ENCODE measurements around the gene FGA.

FGA gene

DNA sequence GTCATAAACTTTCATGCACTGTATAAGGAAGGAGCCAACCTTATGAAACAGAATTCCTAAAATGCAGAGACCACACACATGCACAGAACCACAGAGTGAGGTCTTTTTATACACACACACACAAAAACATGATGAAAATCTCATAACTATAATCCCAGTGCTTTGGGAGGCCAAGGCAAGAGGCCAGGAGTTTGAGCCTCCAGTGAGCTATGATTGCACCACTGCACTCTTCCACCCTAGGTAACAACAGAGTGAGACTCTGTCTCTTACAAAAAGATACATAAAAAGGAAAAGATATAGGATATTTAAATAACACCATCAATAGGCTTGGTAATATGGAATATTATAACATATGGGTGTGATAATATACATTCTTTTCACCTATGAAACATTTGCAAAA lies 10.6 kb downstream of the FGA start:
- DNase-seq (ENCODE audit: low read depth in 2 of 2) = no peak

DNA sequence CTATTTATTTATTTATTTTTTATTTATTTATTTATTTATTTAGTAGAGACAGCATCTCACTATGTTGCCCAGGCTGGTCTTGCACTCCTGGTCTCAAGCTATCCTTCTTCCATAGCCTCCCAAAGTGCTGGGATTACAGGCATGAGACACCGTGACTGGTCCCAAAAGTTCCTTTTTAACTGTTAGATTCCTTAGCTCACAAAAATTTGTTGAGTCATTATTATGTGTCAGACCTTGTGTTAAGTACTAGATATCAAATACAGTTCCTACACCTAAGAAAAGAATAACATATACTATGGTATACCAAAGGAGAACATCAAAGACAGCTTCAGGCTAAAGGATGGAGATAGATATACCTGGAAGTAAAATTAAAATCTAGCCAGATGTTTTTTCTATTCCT lies 11.6 kb downstream of the FGA start:
- DNase-seq (ENCODE audit: low read depth in 2 of 2) = no peak

DNA sequence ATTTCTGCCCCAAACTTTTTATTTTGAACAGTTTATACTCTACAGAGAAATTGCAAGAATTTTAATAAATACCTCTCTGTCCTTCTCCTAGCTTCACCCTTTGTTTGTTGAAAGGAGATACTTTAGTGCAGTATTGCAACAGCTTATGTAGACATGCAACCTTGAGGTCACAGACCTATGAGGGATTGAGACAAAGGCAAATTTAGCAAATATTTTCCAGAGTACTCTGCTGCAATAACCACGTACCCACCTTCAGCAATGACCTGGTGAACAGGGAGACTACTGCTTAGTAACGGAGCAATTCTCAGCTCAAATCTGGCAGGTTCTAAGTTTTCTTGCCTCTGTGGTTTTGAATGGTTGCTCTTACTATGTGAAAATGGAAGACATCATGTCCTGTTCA lies 13.2 kb downstream of the FGA start:
- DNase-seq (ENCODE audit: low read depth in 2 of 2) = no peak

DNA sequence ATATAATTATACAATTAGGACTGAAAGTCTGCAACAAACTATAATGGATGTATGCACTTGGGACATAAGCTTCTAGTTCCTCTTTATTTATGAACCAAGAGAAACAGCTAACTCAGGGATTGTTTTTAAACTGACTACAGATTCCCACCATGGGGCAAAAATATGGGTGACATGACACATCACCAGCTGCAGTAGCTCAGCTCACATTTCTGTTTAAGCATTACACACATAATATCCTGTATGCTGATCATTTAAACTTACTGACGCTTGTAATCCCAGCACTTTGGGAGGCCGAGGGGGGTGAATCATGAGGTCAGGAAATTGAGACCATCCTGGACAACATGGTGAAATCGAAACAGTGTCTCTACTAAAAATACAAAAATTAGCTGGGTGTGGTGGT lies 16.2 kb downstream of the FGA start:
- no peak for DNase-seq (ENCODE audit: low read depth in 2 of 2)

- DNase-seq (ENCODE audit: low read depth in 2 of 2) = no peak
These were observed 17.2 kb downstream of the FGA start for GRCh38 chr4:154573190-154573870.

GRCh38 chr4:154569584-154569983 lies 21.0 kb downstream of the FGA start:
- DNase-seq (ENCODE audit: low read depth in 2 of 2) = no peak

DNA sequence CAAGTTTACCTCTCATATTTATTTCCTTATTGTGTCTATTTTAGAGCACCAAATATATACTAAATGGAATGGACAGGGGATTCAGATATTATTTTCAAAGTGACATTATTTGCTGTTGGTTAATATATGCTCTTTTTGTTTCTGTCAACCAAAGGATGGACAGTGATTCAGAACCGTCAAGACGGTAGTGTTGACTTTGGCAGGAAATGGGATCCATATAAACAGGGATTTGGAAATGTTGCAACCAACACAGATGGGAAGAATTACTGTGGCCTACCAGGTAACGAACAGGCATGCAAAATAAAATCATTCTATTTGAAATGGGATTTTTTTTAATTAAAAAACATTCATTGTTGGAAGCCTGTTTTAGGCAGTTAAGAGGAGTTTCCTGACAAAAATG lies 21.5 kb downstream of the FGA start:
- DNase-seq (ENCODE audit: low read depth in 2 of 2) = no peak

GRCh38 chr4:154566639-154567204 lies 23.8 kb downstream of the FGA start:
- DNase-seq (ENCODE audit: low read depth in 2 of 2) = no peak

DNA sequence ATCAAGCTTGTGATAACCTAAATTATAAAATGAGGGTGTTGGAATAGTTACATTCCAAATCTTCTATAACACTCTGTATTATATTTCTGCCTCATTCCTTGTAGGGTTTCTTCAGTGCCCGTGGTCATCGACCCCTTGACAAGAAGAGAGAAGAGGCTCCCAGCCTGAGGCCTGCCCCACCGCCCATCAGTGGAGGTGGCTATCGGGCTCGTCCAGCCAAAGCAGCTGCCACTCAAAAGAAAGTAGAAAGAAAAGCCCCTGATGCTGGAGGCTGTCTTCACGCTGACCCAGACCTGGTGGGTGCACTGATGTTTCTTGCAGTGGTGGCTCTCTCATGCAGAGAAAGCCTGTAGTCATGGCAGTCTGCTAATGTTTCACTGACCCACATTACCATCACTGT lies 24.8 kb downstream of the FGA start:
- no peak for DNase-seq (ENCODE audit: low read depth in 2 of 2)

DNA sequence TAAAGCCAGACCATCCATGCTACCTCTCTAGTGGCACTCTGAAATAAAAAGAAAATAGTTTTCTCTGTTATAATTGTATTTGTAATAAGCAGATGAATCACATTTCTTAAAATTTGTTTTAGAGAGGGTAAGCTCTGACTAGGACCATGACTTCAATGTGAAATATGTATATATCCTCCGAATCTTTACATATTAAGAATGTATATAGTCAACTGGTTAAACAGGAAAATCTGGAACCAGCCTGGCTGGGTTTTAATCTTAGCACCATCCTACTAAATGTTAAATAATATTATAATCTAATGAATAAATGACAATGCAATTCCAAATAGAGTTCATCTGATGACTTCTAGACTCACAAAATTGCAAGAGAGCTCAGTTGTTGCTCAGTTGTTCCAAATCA lies 26.2 kb downstream of the FGA start:
- DNase-seq (ENCODE audit: low read depth in 2 of 2) = no peak

- no peak for DNase-seq (ENCODE audit: low read depth in 2 of 2)
These were observed 27.8 kb downstream of the FGA start, which contains the start of gene FGB for GRCh38 chr4:154562697-154563254. Gene FGB (plus strand): TSS chr4:154563011. CDS start chr4:154563019, 8 bp downstream.

- peak in 1 of 2 experiments; percentile 8 for DNase-seq (ENCODE audit: low read depth in 2 of 2)
These were observed 29.7 kb downstream of the FGA start for GRCh38 chr4:154560824-154561231.

DNA sequence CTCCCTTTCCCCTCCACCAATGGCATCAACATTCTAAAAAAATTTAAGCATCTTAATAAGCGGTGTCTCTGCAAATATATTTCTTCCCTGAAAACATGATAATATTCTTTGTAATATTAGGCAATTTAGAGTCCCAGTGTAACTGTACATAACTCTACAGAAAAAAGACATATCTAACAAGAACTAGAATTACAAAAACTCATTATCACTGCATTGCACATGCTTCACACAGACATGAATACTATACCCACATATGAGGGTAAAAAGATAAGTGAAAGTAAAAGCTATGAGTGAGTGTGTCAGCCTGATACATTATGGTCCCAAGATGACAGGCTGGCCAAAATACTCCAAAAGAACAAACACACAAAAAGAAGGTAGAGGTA lies 30.1 kb downstream of the FGA start:
- no peak for DNase-seq (ENCODE audit: low read depth in 2 of 2)

DNA sequence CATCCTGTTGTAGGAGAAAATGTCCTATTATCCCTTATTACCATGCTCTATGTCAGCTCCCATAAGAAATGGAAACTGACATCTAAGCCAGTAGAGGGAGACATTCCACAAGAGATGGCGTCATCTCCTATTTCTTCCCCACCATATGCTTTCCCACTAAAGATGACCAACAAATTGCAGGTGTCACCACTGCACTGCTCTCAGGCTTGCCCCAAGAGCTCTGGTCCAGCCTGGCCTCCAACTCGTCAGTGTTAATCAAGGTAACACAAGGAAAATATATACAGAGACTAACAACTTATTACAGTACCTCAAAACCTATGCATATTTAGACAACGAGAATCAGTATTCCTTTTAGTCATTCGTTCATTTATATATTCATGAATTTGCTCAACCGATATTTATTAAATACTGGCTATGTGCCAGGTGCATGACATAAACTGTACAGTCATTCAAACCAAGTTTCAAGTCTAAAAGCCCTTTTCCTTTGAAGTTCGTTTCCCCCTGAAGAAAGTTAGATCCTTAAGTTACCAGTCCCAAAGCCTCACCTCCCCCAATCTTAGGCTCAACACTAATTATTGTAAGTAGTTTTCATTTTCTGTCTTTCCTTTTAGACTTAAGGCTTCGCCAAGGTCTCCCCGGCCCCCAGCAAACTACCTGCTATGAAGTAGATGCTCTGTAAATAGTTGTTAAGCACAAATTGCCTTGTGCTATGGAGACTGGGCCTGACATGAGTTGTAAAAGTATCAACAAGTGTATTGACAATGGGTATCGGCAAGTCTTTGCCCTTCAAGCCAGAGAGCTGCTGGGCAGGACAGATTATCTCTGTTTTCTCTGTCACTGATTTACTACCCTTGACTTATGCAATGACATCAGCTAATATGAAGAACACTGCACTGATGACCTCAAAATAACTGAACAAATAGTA lies 30.8 kb downstream of the FGA start:
- peak in 1 of 2 experiments; percentile 6 for DNase-seq (ENCODE audit: low read depth in 2 of 2)

DNA sequence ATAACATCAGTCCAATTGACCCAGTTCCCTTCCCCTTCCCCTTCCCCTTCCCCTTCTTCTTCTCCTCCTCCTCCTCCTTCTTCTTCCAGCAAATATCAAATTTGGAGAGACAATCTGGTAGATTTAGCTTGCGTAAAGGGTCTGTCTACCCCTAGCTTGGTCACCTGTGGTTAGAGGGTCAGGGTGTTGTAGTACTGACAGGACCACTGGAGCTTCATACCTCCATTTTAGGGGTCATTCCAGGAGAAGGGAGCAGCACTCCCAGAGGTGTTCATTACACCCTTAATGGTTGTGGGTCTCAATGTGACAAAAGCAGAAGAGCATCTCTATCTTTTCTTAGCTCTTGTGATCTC lies 31.4 kb downstream of the FGA start:
- DNase-seq (ENCODE audit: low read depth in 2 of 2) = no peak

- peak; percentile 52 for DNase-seq (ENCODE audit: low read depth in 2 of 2)
These were observed 38.5 kb downstream of the FGA start for GRCh38 chr4:154551872-154552686.

GRCh38 chr4:154549894-154550790 lies 40.4 kb downstream of the FGA start, which contains the start of gene PLRG1:
Gene PLRG1 (minus strand): TSS chr4:154550400. CDS start chr4:154550308, 92 bp downstream.
- peak; percentile 79 to 80 for DNase-seq (ENCODE audit: low read depth in 2 of 2)

GRCh38 chr4:154545689-154546088 lies 44.9 kb downstream of the FGA start:
- no peak for DNase-seq (ENCODE audit: low read depth in 2 of 2)

DNA sequence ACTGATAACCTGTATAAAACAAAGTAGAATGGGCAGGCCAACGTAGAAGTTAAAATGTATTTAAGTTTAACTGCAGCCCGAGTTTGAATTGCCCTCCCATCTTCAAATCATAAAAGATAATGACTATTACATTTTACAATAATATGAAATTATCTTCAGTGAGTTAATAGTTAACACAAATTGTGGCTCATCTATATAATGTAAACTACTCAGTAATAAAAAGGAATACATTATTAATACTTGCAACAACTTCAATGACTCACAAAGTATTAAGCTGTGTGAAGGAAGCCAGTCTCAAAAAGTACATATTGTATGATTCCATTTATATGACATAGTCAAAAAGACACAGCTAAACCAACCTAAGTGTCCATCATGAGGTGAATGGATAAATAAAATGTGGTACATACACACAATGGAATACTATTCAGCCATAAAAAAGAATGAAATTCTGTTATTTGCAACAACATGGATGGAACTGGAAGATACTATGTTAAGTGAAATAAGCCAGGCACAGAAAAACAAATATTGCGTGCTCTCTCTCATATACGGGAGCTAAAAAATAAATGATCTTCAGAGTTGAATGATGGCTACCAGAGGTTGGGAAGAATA lies 48.2 kb downstream of the FGA start:
- DNase-seq (ENCODE audit: low read depth in 2 of 2) = no peak

Measured in fibroblast of skin of left biceps (primary cell).